Measurements from ENCODE around the gene AGPAT3. TPM values are rescaled to one million over a fixed set of nuclear protein-coding genes. Genes with fewer than 3 reads are reported as not detected.
"Not testable (repeated sequence)": the region's sequence is repeated elsewhere in the genome, so short reads cannot be mapped to it uniquely, and the experiment has no call there.

The AGPAT3 gene
- total RNA-seq, 1 donor = 47.4 TPM

GRCh38 chr21:43842742-43843141 lies 22.3 kb upstream of the AGPAT3 start:
- no peaks in the 10 kb centered on the region for H3K79me2 ChIP-seq (ENCODE audit: insufficient read depth, low read length)
- TF ChIP-seq CTCF (IDR thresholded peaks at IDR 0.05; ENCODE audit: extremely low read depth, low read depth, low read length) = no peak
- H3K4me3 ChIP-seq (ENCODE audit: insufficient read depth, low read length) = no peak overlapping the region
- no peaks in the 10 kb centered on the region for H3K36me3 ChIP-seq (ENCODE audit: insufficient read depth, low read length)
- no peak overlapping the region for H3K27ac ChIP-seq (ENCODE audit: low read depth, low read length)
- no peaks in the 10 kb centered on the region for H3K9me3 ChIP-seq (ENCODE audit: low read depth, low read length)
- no peak overlapping the region for H3K4me2 ChIP-seq (ENCODE audit: insufficient read depth, low read length)
- no peaks in the 10 kb centered on the region for H3K4me1 ChIP-seq (ENCODE audit: insufficient read depth, low read length)
- no peaks in the 10 kb centered on the region for H3K27me3 ChIP-seq (ENCODE audit: insufficient read depth, low read length)
- DNase-seq (ENCODE audit: insufficient read length, low spot score, missing footprints) = no peak
- no peaks in the 10 kb centered on the region for H4K20me1 ChIP-seq (ENCODE audit: insufficient read depth, low read length)
- H2AFZ ChIP-seq (ENCODE audit: low read length) = no peak overlapping the region

DNA sequence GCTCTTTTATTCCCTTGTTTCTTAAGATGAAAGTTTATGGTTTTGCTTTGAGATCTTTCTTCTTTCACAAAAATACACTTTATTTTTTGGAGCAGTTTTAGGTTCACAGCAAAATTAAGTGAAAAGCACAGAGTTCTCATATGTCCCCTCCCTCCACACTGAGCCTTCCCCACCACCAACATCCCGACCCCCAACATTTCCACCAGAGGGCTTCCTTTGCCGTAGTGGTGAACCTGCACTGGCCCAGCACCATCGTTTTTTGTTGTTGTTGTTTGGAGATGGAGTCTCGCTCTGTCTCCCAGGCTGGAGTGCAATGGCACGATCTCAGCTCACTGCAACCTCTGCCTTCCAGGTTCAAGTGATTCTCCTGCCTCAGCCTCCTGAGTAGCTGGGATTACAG lies 20.1 kb upstream of the AGPAT3 start:
- not testable (repeated sequence) for H3K79me2 ChIP-seq (ENCODE audit: insufficient read depth, low read length); H3K27ac ChIP-seq (ENCODE audit: low read depth, low read length); H3K27me3 ChIP-seq (ENCODE audit: insufficient read depth, low read length); H3K9me3 ChIP-seq (ENCODE audit: low read depth, low read length); H2AFZ ChIP-seq (ENCODE audit: low read length); H3K36me3 ChIP-seq (ENCODE audit: insufficient read depth, low read length); H3K4me3 ChIP-seq (ENCODE audit: insufficient read depth, low read length); H4K20me1 ChIP-seq (ENCODE audit: insufficient read depth, low read length); H3K4me1 ChIP-seq (ENCODE audit: insufficient read depth, low read length); H3K4me2 ChIP-seq (ENCODE audit: insufficient read depth, low read length); DNase-seq (ENCODE audit: insufficient read length, low spot score, missing footprints)

- TF ChIP-seq CTCF (IDR thresholded peaks at IDR 0.05; ENCODE audit: extremely low read depth, low read depth, low read length) = no peak
- no peak overlapping the region for H3K27ac ChIP-seq (ENCODE audit: low read depth, low read length)
- no peak overlapping the region for H3K4me3 ChIP-seq (ENCODE audit: insufficient read depth, low read length)
- no peaks in the 10 kb centered on the region for H3K9me3 ChIP-seq (ENCODE audit: low read depth, low read length)
- H3K36me3 ChIP-seq (ENCODE audit: insufficient read depth, low read length) = no peaks in the 10 kb centered on the region
- no peak overlapping the region for H2AFZ ChIP-seq (ENCODE audit: low read length)
- no peaks in the 10 kb centered on the region for H3K4me1 ChIP-seq (ENCODE audit: insufficient read depth, low read length)
- no peak for DNase-seq (ENCODE audit: insufficient read length, low spot score, missing footprints)
- no peaks in the 10 kb centered on the region for H3K79me2 ChIP-seq (ENCODE audit: insufficient read depth, low read length)
- H3K4me2 ChIP-seq (ENCODE audit: insufficient read depth, low read length) = no peak overlapping the region
- H4K20me1 ChIP-seq (ENCODE audit: insufficient read depth, low read length) = no peaks in the 10 kb centered on the region
- no peaks in the 10 kb centered on the region for H3K27me3 ChIP-seq (ENCODE audit: insufficient read depth, low read length)
Observed at GRCh38 chr21:43845386-43845785, 19.6 kb upstream of the AGPAT3 start.

GRCh38 chr21:43846430-43846829 lies 18.6 kb upstream of the AGPAT3 start:
- Histone ChIP-seq H3K79me2 (ENCODE audit: insufficient read depth, low read length) (no peaks in the 10 kb centered on the region), H2AFZ (ENCODE audit: low read length) (no peak overlapping the region), H3K4me1 (ENCODE audit: insufficient read depth, low read length) (no peaks in the 10 kb centered on the region), H3K9me3 (ENCODE audit: low read depth, low read length) (no peaks in the 10 kb centered on the region), H4K20me1 (ENCODE audit: insufficient read depth, low read length) (no peaks in the 10 kb centered on the region), H3K4me2 (ENCODE audit: insufficient read depth, low read length) (no peak overlapping the region), H3K4me3 (ENCODE audit: insufficient read depth, low read length) (no peak overlapping the region), H3K27me3 (ENCODE audit: insufficient read depth, low read length) (no peaks in the 10 kb centered on the region), H3K36me3 (ENCODE audit: insufficient read depth, low read length) (no peaks in the 10 kb centered on the region), H3K27ac (ENCODE audit: low read depth, low read length) (no peak overlapping the region)
- no peak for DNase-seq (ENCODE audit: insufficient read length, low spot score, missing footprints)
- TF ChIP-seq CTCF (IDR thresholded peaks at IDR 0.05; ENCODE audit: extremely low read depth, low read depth, low read length) = no peak

Data from osteoblast (primary cell).